GM10248 (cell line): ENCODE results near the gene TRIP4.

Experiments
- CTCF ChIA-PET: fragments of 300-600 bp; sonication (Branson Sonifier 250); formaldehyde crosslinking; extraction: SDS; loops from one replicate; lab custom pipeline; 2021; ENCODE audit warnings: antibody characterized with exemption; lab: Yijun Ruan, JAX
- POLR2A ChIA-PET: fragments of 350-650 bp; sonication (Branson Sonifier 250); formaldehyde crosslinking; extraction: SDS; loops from one replicate; lab custom pipeline; 2020; ENCODE audit warnings: antibody characterized with exemption; lab: Yijun Ruan, JAX
- DNase-seq: peaks from one replicate; pipeline ENCODE4 v3.0.0; 2012; ENCODE audit errors: extremely low spot score
- TF ChIP-seq, protein P1 (sequence below): IDR thresholded peaks from 2 replicates; pipeline ENCODE4 v1.5.1; 2012; ENCODE audit warnings: mild to moderate bottlenecking, low read depth; ENCODE audit errors: extremely low read depth, missing control alignments, control extremely low read depth

The TRIP4 gene

DNA sequence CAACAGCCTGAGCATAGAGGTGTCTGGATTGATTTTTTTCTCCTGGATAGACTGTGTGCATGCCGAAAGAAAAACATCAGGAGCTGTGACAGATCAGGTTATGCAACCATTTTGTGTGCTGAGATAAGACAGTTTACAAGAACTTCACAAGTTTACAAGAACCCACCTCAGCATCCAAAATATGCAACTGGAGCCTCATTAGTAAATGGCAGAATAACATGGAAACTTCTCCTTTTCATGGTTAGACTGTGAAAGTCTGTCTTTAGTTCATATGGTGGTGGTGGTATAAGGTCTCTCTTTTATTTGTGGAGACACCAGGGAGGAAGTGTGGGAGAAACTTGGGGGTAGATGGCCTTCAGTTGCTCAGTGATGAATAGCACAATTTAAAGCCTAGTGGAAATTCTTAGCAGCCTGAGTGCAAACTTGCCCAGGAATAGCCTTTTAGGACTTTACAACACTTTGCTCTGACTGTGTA, 69.0 kb downstream of the TRIP4 start:
- no peak for DNase-seq
- TF ChIP-seq, protein P1, sequence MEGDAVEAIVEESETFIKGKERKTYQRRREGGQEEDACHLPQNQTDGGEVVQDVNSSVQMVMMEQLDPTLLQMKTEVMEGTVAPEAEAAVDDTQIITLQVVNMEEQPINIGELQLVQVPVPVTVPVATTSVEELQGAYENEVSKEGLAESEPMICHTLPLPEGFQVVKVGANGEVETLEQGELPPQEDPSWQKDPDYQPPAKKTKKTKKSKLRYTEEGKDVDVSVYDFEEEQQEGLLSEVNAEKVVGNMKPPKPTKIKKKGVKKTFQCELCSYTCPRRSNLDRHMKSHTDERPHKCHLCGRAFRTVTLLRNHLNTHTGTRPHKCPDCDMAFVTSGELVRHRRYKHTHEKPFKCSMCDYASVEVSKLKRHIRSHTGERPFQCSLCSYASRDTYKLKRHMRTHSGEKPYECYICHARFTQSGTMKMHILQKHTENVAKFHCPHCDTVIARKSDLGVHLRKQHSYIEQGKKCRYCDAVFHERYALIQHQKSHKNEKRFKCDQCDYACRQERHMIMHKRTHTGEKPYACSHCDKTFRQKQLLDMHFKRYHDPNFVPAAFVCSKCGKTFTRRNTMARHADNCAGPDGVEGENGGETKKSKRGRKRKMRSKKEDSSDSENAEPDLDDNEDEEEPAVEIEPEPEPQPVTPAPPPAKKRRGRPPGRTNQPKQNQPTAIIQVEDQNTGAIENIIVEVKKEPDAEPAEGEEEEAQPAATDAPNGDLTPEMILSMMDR, result no peak
- CTCF ChIA-PET, result no interaction called here
- POLR2A ChIA-PET, result no interaction called here

DNA sequence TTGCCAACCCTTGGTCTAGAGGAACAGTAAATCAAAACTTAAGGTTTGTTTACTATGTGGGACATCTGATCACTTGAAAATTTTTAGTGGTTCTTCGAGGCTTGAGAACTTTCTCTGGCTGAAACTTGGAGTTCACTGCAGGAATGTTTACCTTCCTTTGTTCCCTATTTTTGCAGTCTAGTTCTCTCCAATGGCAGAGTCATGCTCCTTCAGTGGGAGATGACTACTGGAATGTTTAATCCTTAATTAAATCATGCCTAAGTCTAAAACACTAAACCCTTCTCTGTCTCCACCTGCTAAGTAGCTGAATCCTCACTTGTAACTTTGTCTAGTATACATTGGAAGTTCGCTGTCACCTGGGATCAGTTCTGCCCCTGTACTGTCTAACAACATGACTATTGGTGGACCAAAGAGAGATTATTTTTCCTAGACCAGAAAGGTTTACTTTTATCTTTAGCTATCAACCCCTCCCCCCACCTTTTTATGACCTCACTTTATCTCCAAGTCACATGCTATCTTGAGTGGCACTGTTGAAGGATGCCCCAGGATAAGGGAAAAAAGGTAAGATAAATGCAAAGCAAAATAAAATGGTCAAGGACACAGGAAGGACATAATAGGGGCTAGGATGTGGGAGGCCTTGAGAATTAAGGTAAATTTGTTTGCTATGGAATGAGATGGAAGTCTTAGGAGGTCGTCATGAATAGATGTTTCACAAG, 71.6 kb downstream of the TRIP4 start:
- ChIA-PET POLR2A (no interaction called here), CTCF (interaction anchor here (0.9 to 1.5 kb wide), 5 partner anchors 8 to 109 kb away, joined by 3 to 5 read pairs (median 3); no protein-coding TSS in a partner anchor)
- TF ChIP-seq, protein P1, result no peak
- no peak for DNase-seq

DNA sequence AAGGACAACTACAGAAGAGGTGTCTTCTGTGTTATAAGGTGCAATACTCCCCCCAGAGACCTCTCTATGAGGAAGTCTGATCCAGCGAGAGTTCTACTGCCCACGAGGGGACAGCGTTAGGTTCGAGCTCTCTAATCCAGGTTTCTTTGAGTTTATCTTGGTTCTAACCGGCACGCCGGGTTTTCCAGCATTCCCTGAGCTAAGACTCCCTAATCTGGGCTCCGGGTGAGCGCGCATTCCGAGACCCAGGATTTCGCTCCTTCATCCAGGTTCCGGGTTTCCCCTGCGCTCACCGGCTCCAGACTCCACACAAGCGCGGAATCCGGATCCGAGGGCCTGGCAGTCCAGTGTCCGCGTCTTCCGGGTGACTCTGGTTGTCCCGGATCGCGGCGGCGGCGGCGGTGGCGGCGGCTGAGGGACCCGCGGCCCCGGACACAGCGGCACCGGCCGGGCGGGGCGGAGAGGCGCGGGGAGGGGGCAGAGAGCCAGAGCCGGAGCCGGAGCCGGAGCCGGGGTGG, 72.6 kb downstream of the TRIP4 start, which contains the start of gene ZNF609:
Gene ZNF609, plus strand, starts transcription at position 373 of the 518 bp plus-strand sequence. CDS start 38,842 bp downstream, outside the sequence.
- TF ChIP-seq, protein P1, result peak; percentile 11
- peak; percentile 89 for DNase-seq
- POLR2A ChIA-PET, result no interaction called here
- CTCF ChIA-PET, result interaction anchor here (0.9 to 1.5 kb wide), 5 partner anchors 9 to 108 kb away, joined by 3 to 5 read pairs (median 3); no protein-coding TSS in a partner anchor

DNA sequence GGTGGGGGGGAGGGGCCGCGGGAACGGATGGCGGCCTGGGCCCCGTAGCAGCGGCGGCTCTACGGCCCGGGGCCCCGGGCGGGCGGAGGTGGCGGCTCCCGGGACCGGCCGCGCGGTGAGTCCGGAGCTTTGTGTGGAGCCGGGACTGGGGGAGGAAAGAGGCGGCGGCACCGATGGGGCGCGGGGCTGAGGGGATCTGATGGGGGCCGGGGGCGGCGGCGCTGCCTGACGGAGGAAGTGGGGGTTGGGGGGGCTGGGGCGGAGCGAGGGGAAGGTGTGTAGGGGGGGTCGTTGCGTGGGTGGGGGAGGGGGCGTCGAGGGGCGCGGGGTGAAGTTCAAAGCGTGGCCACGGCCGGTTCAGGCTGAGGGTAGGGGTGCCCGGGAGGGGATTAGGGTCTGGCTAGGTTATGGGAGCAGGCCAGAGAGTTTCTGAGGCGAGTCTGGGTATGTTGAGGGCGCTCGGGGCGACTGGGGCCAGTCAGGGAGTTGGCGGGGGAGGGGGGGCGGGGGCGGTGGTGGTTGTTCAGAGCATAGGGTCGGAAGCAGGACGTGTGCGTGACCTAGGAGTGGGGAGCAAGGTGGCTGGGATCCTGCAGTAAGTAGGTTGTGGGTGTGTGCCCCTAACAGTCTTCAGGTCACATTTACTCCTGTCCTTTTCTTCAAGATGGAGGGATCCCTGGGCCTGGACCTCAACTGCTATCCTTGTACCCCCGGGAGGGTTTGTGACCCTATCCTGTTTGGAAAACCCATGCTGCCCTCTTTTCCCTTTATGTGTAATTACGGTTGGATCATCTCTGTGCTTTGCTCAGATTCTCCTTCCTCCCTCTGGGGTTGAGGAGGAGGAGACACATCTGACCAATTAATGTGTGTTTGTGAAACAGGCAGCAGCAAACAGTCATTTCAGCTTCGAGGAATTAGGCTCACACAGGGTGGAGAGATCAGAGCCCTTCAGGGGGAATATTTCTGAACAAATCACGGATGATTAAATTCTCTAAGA, 73.4 kb downstream of the TRIP4 start:
- DNase-seq, result peak; percentile 59
- CTCF ChIA-PET, result interaction anchor here (0.9 to 1.5 kb wide), 4 partner anchors 9 to 108 kb away, joined by 3 to 5 read pairs (median 3); no protein-coding TSS in a partner anchor
- TF ChIP-seq, protein P1, result no peak
- POLR2A ChIA-PET, result no interaction called here

DNA sequence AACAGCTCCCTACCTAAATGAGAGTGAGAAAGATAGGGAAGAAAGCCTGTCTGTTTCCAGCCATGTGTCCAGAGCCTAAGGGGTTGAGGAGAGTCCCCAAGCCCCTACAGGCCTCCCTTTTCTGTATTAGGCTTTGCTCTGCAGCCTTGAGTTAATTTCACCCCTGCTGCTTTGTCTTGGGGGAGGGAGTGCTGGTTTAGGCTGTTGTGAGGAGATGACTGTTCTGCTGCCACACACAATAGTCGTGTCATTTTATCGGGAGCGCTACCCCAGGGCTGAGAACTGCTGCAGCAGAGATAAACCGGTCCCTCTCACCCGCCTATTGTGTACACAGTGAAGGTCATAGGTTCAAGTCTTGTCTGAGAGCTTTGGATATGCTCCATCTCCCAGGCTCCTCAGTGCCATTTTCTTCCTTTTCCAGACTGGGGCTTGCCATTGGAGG, 74.1 kb downstream of the TRIP4 start:
- TF ChIP-seq, protein P1, result no peak
- DNase-seq, result peak; percentile 29
- POLR2A ChIA-PET, result interaction anchor here (0.7 kb wide), 1 partner anchor 18 kb away, joined by 3 read pairs; no protein-coding TSS in a partner anchor
- CTCF ChIA-PET, result interaction anchor here (0.9 to 1.1 kb wide), 2 partner anchors 9 to 40 kb away, joined by 3 read pairs; no protein-coding TSS in a partner anchor
